A204.1 (cell line): ENCODE results near the gene AK2.
"Not testable (repeated sequence)": the region's sequence is repeated elsewhere in the genome, so short reads cannot be mapped to it uniquely, and the experiment has no call there.

Experiments
- FAIRE-seq: peaks from 2 replicates; lab custom pipeline; 2012; peaks lifted over from hg19 to GRCh38; lab: Jason Lieb, UNC

Gene AK2

DNA sequence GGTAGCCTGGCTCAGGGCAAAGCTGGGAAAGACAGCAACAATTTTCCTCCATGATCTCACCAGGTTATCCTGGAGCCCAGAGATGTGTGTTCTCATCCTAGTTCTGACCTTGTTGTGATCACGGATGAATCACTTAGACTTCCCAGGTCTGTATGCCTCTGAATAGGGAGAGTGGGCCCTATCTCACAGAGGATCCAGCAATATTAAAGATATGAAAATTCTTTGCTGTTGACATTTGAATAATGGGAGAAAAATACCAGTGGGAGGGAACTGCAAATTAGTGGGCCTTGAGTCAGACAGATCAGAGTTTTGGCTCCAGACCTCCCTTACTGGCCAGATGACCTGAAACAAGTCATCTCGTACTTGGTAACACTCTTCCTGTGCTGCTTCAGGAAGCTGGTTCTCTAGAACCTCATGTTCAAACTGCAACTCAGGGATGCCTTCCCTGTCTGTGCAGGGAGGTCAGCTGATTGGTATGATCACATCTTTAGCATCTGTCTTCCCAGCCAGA, 39.2 kb downstream of the AK2 start:
- no peak for FAIRE-seq

DNA sequence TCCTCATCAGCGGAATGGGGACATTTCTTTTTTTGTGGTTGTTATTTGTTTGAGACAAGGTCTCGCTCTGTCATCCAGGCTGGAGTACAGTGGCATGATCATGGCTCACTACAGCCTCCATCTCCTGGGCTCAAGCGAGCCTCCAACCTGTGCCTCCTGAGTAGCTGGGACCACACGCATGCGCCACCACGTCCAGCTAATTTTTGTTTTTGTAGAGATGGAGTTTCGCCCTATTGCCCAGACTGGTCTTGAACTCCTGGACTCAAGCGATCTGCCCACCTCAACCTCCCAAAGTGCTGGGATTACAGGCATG, 43.4 kb downstream of the AK2 start:
- not testable (repeated sequence) for FAIRE-seq

GRCh38 chr1:32992489-32993323, 44.0 kb downstream of the AK2 start:
- FAIRE-seq, result no peak

DNA sequence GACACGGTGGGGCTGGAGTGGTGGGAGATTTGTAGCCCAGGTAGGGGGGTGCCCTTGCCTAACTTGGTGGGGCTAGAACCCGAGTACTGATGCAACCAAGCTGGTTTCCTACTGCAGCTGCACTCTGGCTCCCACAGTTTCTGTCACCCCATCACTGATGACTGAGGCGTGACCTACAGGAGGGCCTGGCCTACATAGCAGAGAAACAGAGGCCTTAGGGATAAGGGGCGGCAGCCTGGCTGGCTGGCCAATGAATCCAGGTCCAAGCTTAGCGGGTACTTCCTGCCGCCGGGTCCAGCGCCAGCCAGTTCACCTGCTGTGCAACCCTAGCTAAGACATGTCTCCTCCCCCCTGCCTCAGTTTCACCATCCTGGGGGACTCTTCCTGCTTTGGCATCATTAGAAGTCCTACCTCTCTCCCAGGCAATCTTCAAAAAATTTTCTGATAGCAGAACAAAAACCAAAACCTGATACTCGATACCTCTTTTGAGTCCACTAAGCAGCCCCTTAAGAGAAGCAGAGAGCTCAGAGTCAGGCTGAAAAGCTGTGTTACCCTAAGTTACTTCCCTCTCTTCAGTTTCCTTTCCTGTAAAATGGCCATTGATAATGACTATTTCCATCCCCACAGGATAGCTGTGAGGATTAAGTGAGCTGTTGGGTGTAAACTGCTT, 44.7 kb downstream of the AK2 start:
- no peak for FAIRE-seq

- no peak for FAIRE-seq
Measured at GRCh38 chr1:32991386-32991785, 45.3 kb downstream of the AK2 start.

DNA sequence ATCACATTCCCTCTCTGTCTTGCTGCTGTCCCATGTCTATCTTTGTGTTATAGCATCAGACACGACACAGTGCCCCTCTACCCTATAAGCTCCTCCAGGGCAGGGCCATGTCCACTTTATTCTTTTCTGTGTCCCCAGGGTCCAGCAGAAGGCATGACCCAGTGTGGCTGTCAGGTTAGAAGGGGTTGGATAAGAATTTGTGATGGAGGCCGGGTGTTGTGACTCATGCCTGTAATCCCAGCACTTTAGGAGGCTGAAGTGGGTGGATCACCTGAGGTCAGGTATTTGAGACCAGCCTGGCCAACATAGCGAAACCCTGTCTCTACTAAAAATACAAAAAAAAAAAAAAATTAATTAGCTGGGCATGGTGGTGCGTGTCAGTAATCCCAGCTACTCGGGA, 45.8 kb downstream of the AK2 start:
- FAIRE-seq, result no peak

GRCh38 chr1:32989160-32990050, 47.3 kb downstream of the AK2 start:
- no peak for FAIRE-seq

GRCh38 chr1:32988665-32989064, 48.0 kb downstream of the AK2 start:
- no peak for FAIRE-seq

DNA sequence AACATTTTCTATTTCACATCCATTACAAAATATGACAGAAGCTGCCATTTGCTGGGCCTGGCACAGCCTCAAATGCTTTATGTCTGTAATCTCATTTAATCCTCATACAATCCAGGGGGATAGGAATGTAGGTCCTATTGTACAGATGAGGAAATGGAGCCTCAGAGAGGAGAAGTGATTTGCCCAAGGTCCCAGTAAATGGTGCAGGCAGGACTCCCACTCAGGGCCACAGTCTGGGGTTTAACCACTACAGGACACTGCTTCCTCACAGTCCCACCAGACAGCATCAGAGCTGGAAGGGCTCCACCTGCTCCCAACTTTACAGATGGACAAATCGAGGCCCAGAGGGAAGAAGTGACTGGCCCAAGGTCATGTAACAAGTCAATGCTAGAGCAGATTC, 51.5 kb downstream of the AK2 start:
- no peak for FAIRE-seq

- no peak for FAIRE-seq
Measured at GRCh38 chr1:32984455-32985171, 52.1 kb downstream of the AK2 start.

- FAIRE-seq, result no peak
Measured at GRCh38 chr1:32984090-32984454, 52.6 kb downstream of the AK2 start.

DNA sequence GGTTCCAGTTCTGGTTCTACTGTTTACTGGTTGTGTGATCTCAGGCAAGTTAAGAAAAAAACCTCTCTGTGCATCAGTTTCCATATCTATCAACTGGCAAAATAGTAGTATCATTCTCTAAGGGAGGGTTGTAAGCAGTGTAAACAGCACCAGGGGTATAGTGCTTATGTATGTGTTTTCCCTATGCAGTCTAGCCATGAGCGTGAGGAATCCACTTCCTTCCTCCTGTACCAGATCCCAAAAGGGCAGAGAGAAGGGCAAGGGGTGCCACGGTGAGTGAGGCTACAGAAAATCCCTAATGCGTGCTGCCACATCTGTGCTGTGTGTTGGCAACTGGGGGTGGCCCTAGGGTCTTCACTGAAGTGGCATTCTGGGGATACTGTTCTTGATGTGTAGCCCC, 53.7 kb downstream of the AK2 start:
- FAIRE-seq, result no peak

DNA sequence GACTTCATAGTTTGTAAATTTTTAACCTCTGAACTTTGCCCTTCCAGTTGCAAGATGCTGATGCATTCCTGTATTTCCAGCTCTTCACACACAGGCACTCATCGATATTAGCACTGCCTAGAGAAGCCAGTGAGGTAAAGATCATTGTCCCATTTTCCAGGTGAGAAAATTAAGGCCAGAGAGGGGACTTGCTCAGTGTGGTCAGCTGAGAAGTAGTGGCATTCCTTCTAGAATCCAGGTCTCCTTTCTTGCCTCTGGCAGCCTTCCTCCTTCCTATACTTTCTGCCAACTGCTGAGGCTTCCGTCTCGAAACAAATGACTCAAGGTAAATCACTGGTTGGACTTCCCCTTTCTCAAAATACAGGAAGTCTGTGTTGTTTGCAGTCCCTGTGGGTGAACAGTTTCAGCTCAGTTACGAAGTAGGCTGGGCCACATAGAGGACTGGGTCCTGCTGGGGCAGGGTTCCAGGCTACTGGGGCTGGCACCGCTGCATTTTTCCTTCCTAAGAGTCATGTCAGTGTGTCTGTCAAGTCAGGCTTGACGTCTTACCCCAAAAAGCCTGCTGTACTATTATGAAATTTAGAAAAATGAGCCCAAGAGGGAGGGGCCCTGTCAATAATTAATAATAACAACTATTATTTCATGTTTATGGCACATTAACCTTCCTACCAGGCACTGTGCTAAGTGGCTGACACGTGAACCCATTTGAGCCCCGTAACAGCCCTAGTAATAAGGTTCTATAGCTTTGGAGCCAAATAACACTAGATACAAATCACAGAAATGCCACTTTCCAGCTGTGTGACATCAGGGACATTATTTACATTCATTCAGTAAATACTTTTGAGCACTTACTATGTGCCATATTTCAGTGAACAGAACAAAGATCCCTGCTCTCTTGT, 55.4 kb downstream of the AK2 start:
- FAIRE-seq, result no peak

GRCh38 chr1:32980080-32980479, 56.6 kb downstream of the AK2 start:
- no peak for FAIRE-seq

DNA sequence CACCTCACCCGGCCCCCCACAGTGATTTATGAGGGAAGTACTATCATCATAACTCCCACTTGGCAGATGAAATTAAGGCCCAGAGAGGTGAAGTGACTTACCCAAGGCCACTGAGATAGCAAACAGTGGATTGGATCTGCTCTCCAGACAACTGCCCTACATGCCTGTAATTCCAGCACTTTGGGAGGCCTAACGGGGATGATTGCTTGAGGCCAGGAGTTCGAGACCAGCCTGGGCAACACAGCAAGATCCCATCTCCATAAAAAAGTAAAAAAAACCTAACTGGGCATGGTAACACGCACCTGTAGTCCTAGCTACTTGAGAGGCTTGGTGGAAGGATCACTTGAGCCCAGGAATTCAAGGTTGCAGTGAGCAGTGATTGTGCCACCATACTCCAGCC, 57.8 kb downstream of the AK2 start:
- no peak for FAIRE-seq

- FAIRE-seq, result no peak
Measured at GRCh38 chr1:32977546-32978087, 59.1 kb downstream of the AK2 start.

- FAIRE-seq, result not testable (repeated sequence)
Measured at GRCh38 chr1:32975055-32975454, 61.6 kb downstream of the AK2 start.

DNA sequence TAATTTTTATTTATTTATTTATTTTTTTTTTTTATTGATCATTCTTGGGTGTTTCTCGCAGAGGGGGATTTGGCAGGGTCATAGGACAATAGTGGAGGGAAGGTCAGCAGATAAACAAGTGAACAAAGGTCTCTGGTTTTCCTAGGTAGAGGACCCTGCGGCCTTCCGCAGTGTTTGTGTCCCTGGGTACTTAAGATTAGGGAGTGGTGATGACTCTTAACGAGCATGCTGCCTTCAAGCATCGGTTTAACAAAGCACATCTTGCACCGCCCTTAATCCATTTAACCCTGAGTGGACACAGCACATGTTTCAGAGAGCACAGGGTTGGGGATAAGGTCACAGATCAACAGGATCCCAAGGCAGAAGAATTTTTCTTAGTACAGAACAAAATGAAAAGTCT, 63.2 kb downstream of the AK2 start:
- not testable (repeated sequence) for FAIRE-seq

DNA sequence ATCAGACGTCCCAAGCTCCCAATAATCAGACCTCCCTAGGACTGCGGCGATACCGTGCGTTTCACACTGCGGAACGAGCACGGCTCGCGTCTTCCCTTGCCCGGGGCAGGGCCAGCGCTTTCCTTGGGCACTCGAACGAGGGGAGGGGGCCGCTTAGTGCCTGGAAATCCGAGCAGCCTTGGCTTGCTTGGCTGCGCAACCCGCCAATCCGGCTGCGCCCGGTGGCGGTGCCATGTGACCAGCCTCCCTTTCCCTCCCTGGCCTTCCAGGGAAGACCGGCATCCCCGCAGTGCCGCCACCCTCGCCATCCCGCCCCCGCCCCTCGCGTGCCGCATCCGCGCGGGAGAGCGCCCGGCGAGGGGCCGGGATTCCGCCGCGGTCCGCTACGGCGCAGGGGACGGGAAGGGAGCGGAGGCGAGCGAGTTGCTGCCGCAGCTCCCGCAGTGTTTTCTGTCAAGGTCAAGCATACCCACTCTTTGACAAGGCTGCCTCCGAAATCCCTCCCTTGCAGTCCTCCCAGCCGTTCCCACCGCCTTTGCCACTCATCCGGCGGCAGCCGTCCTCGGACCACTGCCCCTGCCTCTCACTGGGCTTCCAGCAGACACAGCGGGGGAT, 63.8 kb downstream of the AK2 start:
- FAIRE-seq, result no peak

DNA sequence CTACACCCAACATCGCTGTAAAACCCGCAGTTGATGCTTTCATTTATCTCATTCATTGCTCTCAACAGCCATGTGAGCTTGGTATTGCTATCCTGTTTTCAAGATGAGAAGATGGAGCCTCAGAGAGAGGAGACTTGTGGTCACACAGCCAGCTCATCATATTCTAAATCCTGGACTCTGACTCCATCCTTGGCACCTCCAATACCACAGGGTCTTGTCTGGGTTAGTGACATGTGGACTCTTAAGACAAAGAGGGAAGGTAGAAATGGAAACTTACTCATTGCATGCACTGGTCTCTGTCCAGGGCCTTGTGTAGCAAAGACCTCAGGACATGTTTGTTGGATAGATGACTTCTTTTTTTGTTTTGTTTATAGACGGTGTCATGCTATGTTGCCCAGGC, 65.1 kb downstream of the AK2 start:
- FAIRE-seq, result no peak
